AG09319 (cell line): Measurements from ENCODE around the gene GALT.

Source experiments
- DNase-seq: peaks from one replicate; pipeline ENCODE4 v3.0.0-alpha.2; 2010; ENCODE audit warnings: low read depth; ENCODE audit errors: extremely low read depth
- TF ChIP-seq, protein P1 (sequence below): IDR thresholded peaks from 2 replicates; pipeline ENCODE4 v1.5.1; 2011; ENCODE audit warnings: low read depth, mild to moderate bottlenecking, inconsistent platforms, low read length, moderate library complexity

Gene GALT

GRCh38 chr9:34646211-34647083, at the start of gene GALT:
TSS of gene GALT (plus strand) at chr9:34646675. CDS start at chr9:34646705, 30 bp downstream.
- peak; percentile 45 for DNase-seq
- TF ChIP-seq, protein P1, sequence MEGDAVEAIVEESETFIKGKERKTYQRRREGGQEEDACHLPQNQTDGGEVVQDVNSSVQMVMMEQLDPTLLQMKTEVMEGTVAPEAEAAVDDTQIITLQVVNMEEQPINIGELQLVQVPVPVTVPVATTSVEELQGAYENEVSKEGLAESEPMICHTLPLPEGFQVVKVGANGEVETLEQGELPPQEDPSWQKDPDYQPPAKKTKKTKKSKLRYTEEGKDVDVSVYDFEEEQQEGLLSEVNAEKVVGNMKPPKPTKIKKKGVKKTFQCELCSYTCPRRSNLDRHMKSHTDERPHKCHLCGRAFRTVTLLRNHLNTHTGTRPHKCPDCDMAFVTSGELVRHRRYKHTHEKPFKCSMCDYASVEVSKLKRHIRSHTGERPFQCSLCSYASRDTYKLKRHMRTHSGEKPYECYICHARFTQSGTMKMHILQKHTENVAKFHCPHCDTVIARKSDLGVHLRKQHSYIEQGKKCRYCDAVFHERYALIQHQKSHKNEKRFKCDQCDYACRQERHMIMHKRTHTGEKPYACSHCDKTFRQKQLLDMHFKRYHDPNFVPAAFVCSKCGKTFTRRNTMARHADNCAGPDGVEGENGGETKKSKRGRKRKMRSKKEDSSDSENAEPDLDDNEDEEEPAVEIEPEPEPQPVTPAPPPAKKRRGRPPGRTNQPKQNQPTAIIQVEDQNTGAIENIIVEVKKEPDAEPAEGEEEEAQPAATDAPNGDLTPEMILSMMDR, result peak; percentile 66

DNA sequence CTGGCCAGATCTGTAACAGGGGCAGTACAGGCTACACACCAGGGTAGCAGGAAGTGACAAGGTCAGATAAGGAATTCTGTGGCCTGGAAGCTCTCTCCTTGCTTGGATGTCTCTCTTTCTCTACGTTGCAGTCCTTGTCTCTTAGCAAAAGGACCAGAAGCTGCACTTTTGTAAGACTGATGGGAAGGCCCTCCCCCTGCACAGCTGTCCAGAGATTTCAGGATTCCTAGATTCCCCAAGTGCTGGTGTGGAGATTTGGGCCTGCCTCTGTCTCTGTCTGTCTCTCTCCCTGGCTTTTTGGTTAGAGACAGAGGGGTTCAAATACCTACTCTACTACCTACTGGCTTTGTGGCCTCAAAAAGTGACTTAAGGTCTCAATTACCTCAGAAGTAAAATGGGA, 46.9 kb upstream of the GALT start:
- no peak for DNase-seq
- TF ChIP-seq, protein P1, result no peak

DNA sequence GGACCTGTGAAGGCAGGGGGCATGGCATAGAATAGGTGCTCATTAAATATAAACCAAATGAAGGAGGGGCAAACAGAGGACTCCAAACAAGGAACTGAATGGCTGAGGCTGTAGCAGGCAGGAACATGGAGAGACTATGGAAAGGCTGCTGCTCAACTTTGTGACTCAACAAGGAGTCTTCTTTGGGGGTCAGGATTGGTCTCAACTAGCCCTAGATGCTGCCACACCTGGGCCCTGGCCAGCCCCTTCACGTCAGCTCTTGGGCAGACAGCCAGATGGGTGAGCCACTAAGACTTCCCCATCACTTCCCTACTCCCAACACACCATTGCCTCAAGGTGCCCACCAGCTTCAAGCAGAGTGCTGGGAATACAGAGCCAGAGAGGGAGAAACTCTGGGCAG, 45.6 kb upstream of the GALT start:
- TF ChIP-seq, protein P1, result no peak

DNA sequence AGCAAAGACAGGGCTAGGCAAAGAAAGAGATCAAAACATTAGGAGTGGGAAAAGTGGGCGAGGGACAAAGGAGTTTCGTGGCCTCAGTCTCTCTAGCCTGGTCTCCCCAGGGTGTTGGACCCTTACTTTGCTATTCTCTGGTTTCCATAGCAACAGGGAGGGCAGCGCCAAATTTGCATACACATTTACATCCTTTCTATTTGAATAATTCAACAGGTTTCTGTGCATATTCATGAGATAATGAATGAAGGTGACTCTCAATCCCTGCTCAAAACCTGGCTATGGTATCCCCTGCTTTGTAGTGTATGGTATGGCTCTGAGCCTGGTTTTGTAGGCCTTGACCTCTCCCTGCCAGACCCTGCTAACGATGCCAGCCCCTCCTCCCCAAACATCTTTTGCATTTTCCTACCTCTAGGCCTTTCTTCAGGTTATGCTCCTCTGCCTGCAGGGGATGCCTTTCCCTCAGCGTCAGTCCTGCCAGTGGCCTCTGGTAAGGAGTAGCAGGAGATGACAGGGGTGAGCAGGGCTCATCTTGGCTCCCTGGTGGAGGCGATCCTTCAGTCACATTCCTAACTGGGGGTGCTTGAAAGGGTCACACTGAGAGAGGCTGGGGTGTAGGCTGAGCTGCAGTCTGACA, 44.4 kb upstream of the GALT start:
- TF ChIP-seq, protein P1, result no peak
- DNase-seq, result no peak

More for the DNA sequence above, 45.6 kb upstream of the GALT start:
- DNase-seq, result no peak

DNA sequence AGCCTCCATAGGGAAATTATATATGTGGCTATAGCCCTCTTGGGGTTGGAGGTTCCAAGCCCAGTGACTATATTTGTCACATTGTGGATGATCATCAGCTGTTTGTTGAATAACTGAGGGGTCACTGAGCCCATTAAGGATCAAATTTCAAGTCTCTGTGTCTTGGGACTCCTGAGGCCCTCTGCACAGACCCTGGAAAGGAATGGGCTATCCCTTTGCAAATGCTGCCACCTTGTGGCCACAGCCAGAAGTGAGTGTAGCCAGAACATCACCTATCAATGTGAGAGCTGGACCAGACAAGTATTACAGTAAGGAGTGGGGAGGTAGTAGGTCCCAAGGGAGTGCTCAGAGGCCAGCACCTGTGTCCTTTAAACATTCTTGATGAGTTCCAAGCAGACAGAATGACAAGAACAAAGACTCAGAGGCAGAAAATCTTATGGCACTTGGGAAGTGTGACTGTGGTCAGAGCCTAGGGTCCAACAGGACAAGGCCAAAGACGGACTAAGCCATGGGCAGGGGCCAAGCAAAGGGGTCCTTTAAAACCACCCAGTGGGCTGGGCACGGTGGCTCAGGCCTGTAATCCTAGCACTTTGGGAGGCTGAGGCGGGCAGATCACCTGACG, 42.8 kb upstream of the GALT start:
- TF ChIP-seq, protein P1, result peak; percentile 90
- peak; percentile 19 for DNase-seq

DNA sequence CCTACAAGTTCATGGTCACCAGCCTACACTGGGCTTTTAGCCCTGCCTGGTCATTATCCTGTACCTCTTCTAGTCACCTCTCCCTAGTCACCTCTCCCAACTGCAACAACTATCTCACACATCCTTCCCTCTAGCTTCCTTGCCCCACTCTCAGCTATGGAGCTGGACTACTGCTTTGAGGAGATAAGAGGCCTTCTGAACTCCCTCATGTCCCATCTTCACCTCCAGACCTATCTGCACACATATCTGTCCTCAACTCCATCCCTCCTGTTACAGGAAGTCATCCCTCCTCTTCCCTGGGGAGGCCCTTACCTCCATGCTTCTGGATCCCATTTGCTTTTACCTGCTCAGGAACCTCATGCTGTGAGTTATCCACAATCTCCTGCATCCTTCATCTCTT, 40.3 kb upstream of the GALT start:
- TF ChIP-seq, protein P1, result no peak
- DNase-seq, result no peak

GRCh38 chr9:34606905-34607304, 39.6 kb upstream of the GALT start:
- DNase-seq, result no peak
- TF ChIP-seq, protein P1, result no peak
